Large intestine (tissue), 3 donors: Measurements from ENCODE around the gene FAM184A. TPM values are rescaled to one million over a fixed set of nuclear protein-coding genes. Genes with fewer than 3 reads are reported as not detected.
A peak's percentile ranks its signal among the peaks of the same experiment; 100 is the strongest.
"Not testable (repeated sequence)": the region's sequence is repeated elsewhere in the genome, so short reads cannot be mapped to it uniquely, and the experiment has no call there.

Source experiments
- DNase-seq, 2 donors: peaks; one replicate each; pipeline versions ENCODE4 v3.0.0 to v3.0.0-alpha.2; 2013
- H3K27ac ChIP-seq: one replicate; pipeline ENCODE4 v1.5.1; 2013; ENCODE audit warnings: low read length
- H3K27me3 ChIP-seq: 2 replicates; pipeline ENCODE4 v1.6.1; 2013; ENCODE audit warnings: low read length; ENCODE audit not compliant: control insufficient read depth, insufficient read depth
- H3K36me3 ChIP-seq: 2 replicates; pipeline ENCODE4 v1.6.1; 2013; ENCODE audit warnings: low read length; ENCODE audit not compliant: control insufficient read depth, insufficient read depth
- H3K4me1 ChIP-seq: one replicate; pipeline ENCODE4 v1.6.1; 2013; ENCODE audit warnings: low read length; ENCODE audit not compliant: control insufficient read depth, insufficient read depth
- H3K4me3 ChIP-seq: one replicate; pipeline ENCODE4 v1.5.1; 2013; ENCODE audit warnings: low read length
- H3K9me3 ChIP-seq: one replicate; pipeline ENCODE4 v1.6.1; 2013; ENCODE audit warnings: mild to moderate bottlenecking, low read depth, low read length, moderate library complexity; ENCODE audit not compliant: control insufficient read depth
- WGBS: methylation state at CpG from one replicate; pipeline ENCODE4 v1.1.5; 2013; ENCODE audit warnings: low lambda C conversion rate; ENCODE audit not compliant: insufficient coverage; 5-methylcytosine and 5-hydroxymethylcytosine counted together
- polyA plus RNA-seq: library from polyadenylated mRNA; unstranded; fragments of 120-200 nt; gene quantifications from one replicate; pipeline ENCODE4 v1.2.1, GENCODE V29; 2013

FAM184A gene
- polyA plus RNA-seq, 1 donor: 13.8 TPM

DNA sequence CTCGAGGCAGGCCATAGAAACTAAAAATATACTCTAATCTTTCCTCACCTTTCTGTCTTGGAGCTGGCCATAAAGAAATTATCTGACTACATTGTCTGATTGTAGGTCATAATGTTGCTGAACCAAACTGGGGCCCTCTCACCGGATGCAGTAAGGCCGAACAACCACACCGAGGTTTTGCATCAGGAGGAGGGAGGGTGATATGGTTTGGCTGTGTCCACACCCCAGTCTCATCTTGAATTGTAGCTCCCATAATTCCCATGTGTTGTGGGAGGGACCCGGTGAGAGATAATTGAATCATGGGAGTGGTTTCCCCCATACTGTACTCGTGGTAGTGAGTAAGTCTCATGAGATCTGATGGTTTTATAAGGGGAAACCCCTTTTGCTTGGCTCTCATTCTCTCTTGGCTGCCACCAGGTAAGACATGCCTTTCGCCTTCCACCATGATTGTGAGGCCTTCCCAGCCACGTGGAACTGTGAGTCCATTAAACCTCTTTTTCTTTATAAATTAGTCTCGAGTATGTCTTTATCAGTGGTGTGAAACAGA is 19.4 kb upstream of the FAM184A start:
- 51% methylated on average over 2 of the region's 9 CpGs for WGBS
- not testable (repeated sequence) for H3K27ac ChIP-seq, H3K36me3 ChIP-seq, H3K4me1 ChIP-seq, H3K9me3 ChIP-seq, H3K27me3 ChIP-seq, H3K4me3 ChIP-seq
- DNase-seq: peak in 1 of 2 donors; percentile 26

DNA sequence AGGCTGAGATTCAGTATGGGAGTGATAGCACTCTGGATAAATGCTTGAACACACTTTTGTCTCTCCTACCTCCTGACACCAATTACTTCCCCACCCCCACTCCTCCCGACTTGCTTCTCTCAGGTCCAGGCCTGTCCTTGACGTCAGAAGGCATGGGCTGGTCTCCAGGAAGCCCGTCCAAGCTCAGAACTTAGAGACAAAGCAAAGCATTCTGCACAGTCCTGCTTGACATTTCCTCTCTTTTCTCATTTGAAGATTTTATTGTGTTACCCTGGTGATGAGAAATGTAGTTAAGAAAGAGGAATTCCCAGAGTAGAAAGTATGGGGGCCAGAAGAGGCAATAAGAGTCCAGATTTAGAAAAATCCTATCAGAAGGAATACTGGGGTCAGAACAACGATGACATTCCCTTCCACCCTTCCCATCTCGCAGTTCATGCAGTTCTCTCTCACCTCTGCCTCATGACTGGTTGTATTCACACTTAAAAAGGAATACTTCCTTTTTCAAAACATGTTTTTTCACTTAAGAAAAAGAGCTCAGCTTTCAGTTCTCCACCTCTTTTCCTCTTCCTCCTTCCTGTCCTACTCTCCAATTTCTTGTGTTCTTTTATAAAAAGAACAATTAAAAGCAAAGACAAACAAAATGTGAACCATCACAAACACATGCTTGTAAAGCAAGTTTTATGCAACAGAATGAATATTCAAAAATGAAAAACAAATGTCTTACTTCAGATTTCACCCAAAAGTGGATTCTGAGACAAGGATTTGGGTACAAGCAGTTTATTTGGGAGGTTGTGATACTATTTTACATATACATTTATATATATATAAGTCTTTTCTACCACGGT is 18.5 kb upstream of the FAM184A start:
- H3K27me3 ChIP-seq: no peaks in the 10 kb centered on the region
- no peaks in the 10 kb centered on the region for H3K4me1 ChIP-seq
- peak in 1 of 2 donors; percentile 32 for DNase-seq
- 86% methylated on average over 1 of the region's 6 CpGs for WGBS
- no peak overlapping the region for H3K4me3 ChIP-seq
- peaks cover 3% of the 10 kb centered on the region for H3K9me3 ChIP-seq
- no peak overlapping the region for H3K27ac ChIP-seq
- H3K36me3 ChIP-seq: no peaks in the 10 kb centered on the region

DNA sequence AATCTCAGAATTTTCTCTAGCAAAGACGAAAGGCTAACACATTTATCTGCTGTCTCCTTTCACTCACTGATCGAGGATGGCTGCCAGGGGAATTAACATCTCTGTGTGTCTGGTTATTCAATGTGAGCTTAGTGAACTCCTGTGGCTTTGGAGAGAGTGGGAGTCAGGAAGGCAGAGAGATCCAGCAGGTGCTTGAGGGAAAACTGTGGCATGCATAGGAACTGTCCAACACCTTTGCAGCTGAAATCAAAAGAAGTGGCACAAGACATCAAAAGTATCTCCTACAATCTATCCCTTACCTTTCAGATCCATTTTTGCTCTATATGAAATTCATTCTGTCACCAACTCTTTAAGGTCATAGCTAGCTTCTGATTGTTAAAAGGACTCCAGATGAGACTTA is 11.8 kb upstream of the FAM184A start:
- Histone ChIP-seq H3K4me1 (no peaks in the 10 kb centered on the region), H3K27ac (no peak overlapping the region), H3K9me3 (no peaks in the 10 kb centered on the region), H3K36me3 (no peaks in the 10 kb centered on the region), H3K4me3 (no peak overlapping the region), H3K27me3 (no peaks in the 10 kb centered on the region)
- no peak for DNase-seq
- WGBS: no CpG with 5 or more reads among the region's 2 CpGs

DNA sequence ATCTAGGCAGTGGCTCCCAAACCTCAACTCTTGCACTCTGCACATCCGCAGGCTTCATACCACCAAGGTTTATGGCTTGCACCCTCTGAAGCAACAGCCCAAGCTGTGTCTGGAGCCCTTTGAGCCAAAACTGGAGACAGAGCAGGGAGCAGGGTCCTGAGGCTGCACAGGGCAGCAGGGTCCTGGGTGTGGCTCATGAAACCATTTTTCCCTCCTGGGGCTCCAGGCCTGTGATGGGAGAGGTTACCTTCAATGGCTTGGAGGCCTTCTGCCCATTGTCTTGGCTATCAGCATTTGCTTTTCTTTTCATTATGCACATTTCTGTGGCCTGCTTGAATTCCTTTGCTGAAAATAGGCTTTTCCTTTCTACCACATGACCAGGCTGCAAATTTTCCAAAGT is 6.3 kb upstream of the FAM184A start:
- Histone ChIP-seq H3K9me3 (peaks cover 3% of the 10 kb centered on the region), H3K36me3 (no peaks in the 10 kb centered on the region), H3K4me3 (no peak overlapping the region), H3K27me3 (no peaks in the 10 kb centered on the region), H3K27ac (no peak overlapping the region), H3K4me1 (no peaks in the 10 kb centered on the region)
- WGBS: no CpG with 5 or more reads among the region's 1 CpG
- no peak for DNase-seq

DNA sequence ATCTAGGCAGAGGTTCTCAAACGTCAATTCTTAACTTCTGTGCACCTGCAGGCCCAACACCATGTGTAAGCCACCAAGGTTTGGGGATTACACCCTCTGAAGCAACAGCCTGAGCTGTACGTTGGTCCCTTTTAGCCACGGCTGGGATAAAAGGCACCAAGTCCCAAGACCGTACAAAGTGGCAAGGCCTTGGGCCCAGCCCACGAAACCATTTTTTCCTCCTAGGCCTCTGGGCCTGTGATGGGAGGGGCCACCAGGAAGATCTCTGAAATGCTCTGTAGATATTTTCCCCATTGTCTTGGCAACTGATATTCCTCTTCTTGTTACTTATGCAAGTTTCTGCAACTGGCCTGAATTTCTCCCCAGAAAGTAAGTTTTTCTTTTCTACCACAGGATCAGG is 4.5 kb upstream of the FAM184A start:
- DNase-seq: no peak
- Histone ChIP-seq H3K4me1 (no peaks in the 10 kb centered on the region), H3K27me3 (peaks cover 1% of the 10 kb centered on the region), H3K36me3 (no peaks in the 10 kb centered on the region), H3K27ac (no peak overlapping the region), H3K9me3 (peaks cover 4% of the 10 kb centered on the region), H3K4me3 (no peak overlapping the region)
- WGBS: no CpG with 5 or more reads among the region's 5 CpGs

DNA sequence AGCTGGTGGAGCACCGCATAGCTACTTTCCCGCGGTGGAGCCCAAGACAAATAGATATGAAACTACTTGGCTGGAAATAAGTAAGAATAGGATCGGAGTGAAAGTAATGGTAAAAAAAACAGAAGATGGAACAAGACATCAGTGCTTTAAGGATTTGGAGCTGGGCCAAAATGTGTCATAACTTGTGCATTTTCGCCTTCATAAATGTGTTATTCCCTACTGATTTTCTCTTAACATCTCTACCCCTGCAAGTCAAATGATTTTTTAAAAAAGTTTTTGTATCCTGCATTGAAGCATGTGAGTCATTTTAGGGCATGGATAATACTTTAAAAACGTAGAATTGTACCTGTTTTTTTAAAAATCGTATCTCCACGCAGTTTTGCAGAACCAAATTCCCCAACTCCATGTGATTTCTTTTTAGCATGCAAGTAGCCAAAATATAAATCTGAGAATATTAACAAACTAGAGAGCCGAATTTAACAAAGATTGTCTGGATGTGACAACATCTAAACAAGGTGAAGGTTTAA is 882 bp upstream of the FAM184A start:
- H3K4me1 ChIP-seq: no peaks in the 10 kb centered on the region
- peaks cover 6% of the 10 kb centered on the region for H3K9me3 ChIP-seq
- H3K27ac ChIP-seq: peak overlapping the region; percentile 76
- no peak for DNase-seq
- peaks cover 4% of the 10 kb centered on the region for H3K27me3 ChIP-seq
- H3K4me3 ChIP-seq: peak overlapping the region; percentile 68
- WGBS: 54% methylated on average over 6 of the region's 9 CpGs
- H3K36me3 ChIP-seq: no peaks in the 10 kb centered on the region

DNA sequence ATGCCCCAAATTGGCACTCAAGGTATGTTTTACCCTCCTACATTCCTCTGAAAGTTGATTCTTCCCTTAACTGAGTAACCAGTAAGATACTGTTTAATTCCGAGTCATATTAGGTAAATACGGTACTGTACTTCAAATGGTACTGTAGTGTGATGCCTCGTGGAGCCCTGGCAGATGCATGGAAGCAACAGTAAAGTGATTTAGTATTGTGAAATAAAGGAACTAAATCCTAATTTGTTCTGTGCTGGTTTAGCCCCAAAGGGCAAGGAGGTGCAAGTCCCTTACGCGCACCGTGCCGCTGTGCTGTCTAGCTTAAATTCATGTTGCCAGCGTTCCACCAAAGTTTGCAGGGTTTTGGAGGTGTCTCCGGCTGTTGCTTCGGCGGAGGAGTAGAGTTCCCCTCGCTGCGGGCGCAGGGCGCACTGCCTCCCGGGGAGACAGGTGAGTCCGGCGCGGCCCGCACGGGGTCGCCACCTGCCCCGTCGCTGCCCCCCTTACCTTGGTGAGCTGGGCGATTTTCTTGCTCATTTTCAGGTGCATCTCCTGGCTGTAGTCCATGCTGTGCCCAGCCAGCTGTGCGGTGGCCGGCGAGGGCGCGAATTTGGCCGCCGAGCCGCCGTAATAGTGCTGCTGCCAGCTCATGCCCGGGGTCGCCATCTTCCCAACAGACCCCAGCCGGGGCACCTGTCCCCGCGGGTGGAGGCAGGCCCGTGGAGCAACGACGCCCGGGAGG is 655 bp downstream of the FAM184A start:
- H3K27ac ChIP-seq: peak overlapping the region; percentile 67
- peaks cover 3% of the 10 kb centered on the region for H3K9me3 ChIP-seq
- H3K4me3 ChIP-seq: peak overlapping the region; percentile 68
- 0% methylated on average over 1 of the region's 43 CpGs for WGBS
- peaks cover 4% of the 10 kb centered on the region for H3K27me3 ChIP-seq
- H3K4me1 ChIP-seq: no peaks in the 10 kb centered on the region
- no peaks in the 10 kb centered on the region for H3K36me3 ChIP-seq
- peak; percentile 39 to 74 for DNase-seq

DNA sequence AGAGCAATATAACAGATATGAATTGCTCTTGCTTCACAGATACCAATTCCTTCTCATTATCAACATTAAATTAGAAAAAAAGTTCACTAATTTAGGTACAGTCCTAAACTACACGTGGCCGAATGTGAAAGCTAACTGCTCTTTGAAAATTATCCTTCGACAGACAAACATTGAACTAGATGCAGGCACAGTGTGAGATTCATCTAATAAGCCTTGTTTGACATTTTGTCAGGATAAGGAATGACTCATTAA is 1.1 kb downstream of the FAM184A start:
- H3K4me3 ChIP-seq: peak overlapping the region; percentile 68
- DNase-seq: no peak
- H3K9me3 ChIP-seq: peaks cover 3% of the 10 kb centered on the region
- no peaks in the 10 kb centered on the region for H3K4me1 ChIP-seq
- H3K27me3 ChIP-seq: peaks cover 4% of the 10 kb centered on the region
- no CpG with 5 or more reads among the region's 3 CpGs for WGBS
- H3K27ac ChIP-seq: peak overlapping the region; percentile 67
- no peaks in the 10 kb centered on the region for H3K36me3 ChIP-seq

DNA sequence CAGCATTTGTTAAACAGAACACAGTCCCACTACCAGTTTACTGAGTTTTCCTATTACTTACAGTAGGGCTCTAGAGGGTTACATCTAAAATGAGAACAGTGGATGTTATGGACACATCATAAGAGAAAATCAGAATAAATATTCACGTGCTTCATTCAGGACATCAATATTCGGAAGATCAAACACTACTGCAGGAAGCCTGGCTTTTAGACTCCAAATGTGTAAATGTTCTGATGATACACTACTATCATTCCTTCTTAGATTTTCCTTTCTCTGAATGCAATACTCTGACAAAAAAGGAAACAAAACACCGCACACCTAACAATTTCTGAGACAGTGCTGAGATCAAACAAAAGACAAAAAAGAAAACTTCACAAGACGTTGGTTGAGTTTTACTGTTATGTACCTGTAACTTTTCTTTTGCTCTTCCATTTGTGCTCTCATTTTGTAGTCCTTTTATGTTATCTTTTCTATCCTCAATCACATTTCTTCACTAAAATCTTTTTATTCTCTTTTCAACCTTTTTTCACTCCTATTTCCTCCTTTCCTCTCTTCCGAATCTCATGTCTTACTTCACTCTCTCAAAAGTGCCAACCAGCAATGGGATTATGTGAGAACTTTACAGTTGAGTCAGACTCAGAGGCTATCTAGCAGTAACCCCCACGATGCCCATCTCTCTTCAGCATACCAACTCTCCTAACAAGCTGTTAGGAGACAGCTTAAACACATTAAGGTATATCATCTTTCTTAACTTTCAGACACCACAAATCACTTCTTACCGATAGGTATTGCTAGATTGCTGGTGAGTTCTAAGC is 1.7 kb downstream of the FAM184A start:
- 84% methylated on average over 4 of the region's 7 CpGs for WGBS
- peak overlapping the region; percentile 67 for H3K27ac ChIP-seq
- no peak overlapping the region for H3K4me3 ChIP-seq
- peaks cover 3% of the 10 kb centered on the region for H3K9me3 ChIP-seq
- no peak for DNase-seq
- H3K4me1 ChIP-seq: peaks cover 5% of the 10 kb centered on the region
- H3K27me3 ChIP-seq: peaks cover 4% of the 10 kb centered on the region
- H3K36me3 ChIP-seq: no peaks in the 10 kb centered on the region

DNA sequence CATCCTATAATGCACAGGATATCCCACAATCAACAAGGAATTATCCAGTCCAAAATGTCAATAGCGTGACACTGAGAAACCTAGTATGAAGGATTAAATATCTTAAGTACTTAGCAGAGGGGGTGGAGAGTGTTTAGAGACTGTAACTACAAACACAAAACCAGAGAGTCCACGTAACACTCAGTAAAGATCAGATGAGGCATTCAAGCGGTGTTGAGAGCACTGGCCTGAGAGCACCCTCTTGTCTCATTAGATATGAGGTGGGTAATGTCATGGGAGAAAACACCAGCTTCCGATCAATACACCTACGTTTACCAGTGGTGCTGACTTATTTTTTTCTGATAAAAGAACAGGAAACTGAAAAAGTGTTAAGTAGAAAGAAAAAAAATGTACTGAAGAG is 2.3 kb downstream of the FAM184A start:
- peaks cover 4% of the 10 kb centered on the region for H3K27me3 ChIP-seq
- DNase-seq: no peak
- H3K9me3 ChIP-seq: peaks cover 3% of the 10 kb centered on the region
- H3K27ac ChIP-seq: no peak overlapping the region
- WGBS: 100% methylated on average over 1 of the region's 5 CpGs
- no peaks in the 10 kb centered on the region for H3K36me3 ChIP-seq
- peaks cover 5% of the 10 kb centered on the region for H3K4me1 ChIP-seq
- H3K4me3 ChIP-seq: no peak overlapping the region
